Activated CD4-positive, alpha-beta T cell treated with anti-CD3 and anti-CD28 coated beads, Interleukin-2, amount 50 U/mL, for 48 hours (primary cell): ENCODE data around the gene CYP4F12.
A peak's percentile ranks its signal among the peaks of the same experiment; 100 is the strongest.
"Not testable (repeated sequence)": the region's sequence is repeated elsewhere in the genome, so short reads cannot be mapped to it uniquely, and the experiment has no call there.

ENCODE experiments used
- DNase-seq, 2 experiments: peaks; one replicate each; pipeline ENCODE4 v3.0.0-alpha.2; 2020

The CYP4F12 gene

GRCh38 chr19:15650123-15650522, 22.8 kb upstream of the CYP4F12 start:
- not testable (repeated sequence) for DNase-seq

- DNase-seq, result no peak
These were observed 21.1 kb upstream of the CYP4F12 start for GRCh38 chr19:15651791-15652190.

GRCh38 chr19:15652559-15653278, 20.2 kb upstream of the CYP4F12 start:
- DNase-seq, result no peak

DNA sequence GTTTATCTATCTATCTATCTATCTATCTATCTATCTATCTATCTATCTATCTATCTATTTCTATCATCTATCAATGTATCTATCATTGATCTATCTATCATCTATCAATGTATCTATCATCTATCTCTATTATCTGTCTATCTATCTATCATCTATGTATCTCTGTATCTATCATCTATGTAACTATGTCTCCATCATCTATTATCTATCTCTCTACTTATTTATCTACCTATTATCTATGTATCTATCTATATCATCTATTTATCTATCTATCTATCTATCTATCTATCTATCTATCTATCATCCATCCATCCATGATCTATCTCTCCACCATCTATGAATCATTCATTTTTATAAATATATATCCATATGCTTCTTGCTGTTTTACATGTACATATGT, 16.4 kb upstream of the CYP4F12 start:
- DNase-seq, result no peak

- DNase-seq, result no peak
These were observed 9.6 kb upstream of the CYP4F12 start for GRCh38 chr19:15663247-15663646.

GRCh38 chr19:15666186-15666585, 6.7 kb upstream of the CYP4F12 start:
- DNase-seq, result no peak

GRCh38 chr19:15666883-15667282, 6.0 kb upstream of the CYP4F12 start:
- DNase-seq, result no peak

- DNase-seq, result no peak
These were observed 3.4 kb upstream of the CYP4F12 start for GRCh38 chr19:15669440-15669839.

DNA sequence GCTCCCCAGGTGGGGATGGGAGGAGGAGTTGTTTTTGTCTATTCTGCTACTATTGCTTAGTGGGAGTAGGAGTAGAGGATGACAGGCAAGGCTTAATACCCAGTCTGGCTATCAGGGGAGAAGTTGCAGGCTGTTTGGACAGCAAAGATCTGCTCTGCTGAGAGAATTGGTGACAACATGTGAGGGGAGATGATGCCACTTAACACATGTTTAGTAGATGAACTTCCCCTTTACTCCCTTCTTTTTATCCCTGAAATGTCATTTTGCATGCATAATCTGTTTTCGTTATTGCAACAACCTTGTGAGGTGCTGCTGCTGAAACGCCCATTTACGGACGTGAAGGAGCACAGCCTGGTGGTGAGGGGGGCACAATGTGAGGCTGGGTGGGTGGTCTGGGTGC, 3.0 kb upstream of the CYP4F12 start:
- no peak for DNase-seq

- DNase-seq, result no peak
These were observed 1.6 kb upstream of the CYP4F12 start for GRCh38 chr19:15671237-15671821.

GRCh38 chr19:15671891-15672579, 852 bp upstream of the CYP4F12 start:
- no peak for DNase-seq

DNA sequence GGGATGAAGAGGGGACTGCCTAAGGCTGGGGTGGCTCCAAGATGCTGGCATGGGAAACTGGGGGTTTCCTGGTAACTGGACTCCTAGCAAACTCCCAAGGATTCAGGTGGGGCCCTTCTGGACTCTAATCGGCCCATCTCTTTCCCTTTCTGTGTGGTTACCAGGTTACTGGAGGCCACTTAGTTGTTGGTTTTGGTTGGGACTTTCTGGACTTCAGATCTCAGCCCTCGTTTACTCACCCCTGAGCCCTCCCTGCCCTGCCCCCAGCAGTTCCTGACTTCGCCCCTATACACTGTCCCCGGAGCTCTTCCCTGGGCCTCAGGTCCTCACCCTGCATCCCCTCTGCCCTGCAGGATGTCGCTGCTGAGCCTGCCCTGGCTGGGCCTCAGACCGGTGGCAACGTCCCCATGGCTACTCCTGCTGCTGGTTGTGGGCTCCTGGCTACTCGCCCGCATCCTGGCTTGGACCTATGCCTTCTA, 328 bp downstream of the CYP4F12 start:
- no peak for DNase-seq

DNA sequence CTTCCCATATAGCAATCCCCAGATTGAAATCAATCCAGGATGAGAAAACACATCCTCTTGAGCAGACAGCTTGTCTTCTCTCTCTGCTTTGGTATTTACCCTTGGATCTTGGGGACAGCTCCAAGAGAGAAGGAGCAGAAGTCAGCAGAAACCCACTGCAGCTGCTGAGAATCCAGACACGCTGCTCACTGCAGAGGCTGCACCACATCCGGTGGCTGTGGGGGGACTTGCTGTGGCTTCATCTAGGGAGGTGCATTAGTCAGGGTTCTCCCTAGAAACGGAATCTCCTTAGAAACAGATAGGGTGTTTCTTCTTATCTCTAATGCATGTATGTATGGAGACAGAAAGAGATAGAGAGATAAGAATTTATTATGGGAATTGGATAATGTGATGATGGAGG, 2.7 kb downstream of the CYP4F12 start:
- no peak for DNase-seq

- no peak for DNase-seq
These were observed 6.2 kb downstream of the CYP4F12 start for GRCh38 chr19:15679089-15679488.

DNA sequence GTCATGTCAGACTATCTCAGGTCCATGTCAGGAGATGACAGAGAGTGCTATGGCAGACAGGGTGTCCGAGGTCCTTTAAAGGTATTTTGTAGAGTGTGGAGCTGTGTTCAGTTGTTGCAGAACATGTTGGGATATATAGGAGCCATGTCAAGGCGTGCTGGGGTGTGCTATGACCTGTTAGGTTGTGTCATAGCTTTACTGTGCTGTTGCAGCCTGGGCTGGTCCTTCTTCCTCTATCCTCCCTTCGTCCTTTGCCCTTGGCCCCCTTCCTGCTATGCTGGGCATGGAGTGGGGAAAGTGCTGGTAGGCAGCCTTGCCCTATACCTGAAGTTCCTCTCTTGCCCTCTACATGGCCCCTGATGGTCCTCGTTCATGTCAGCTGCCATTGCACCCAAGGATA, 7.0 kb downstream of the CYP4F12 start:
- not testable (repeated sequence) for DNase-seq

GRCh38 chr19:15680478-15681322, 7.8 kb downstream of the CYP4F12 start:
- no peak for DNase-seq

DNA sequence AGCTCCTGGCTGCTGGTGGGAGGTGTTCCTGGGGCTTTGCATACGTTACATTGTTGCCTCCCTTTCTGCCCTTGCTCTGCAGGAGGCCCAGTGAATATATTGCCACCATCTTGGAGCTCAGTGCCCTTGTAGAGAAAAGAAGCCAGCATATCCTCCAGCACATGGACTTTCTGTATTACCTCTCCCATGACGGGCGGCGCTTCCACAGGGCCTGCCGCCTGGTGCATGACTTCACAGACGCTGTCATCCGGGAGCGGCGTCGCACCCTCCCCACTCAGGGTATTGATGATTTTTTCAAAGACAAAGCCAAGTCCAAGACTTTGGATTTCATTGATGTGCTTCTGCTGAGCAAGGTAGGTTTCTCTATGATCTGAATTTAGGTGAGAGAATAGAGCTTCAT, 10.5 kb downstream of the CYP4F12 start:
- DNase-seq, result no peak

DNA sequence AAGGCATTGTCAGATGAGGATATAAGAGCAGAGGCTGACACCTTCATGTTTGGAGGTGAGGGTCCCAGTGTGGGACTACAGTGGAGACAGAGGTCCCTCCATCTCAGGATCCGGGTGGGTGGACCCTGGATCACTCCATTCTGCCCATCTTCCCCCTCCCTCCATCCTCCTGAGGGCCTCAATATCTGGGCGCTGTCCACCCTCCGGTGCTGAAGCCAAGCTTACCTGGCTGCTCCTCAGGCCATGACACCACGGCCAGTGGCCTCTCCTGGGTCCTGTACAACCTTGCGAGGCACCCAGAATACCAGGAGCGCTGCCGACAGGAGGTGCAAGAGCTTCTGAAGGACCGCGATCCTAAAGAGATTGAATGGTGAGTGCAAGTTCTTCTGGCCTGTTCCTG, 11.9 kb downstream of the CYP4F12 start:
- no peak for DNase-seq

DNA sequence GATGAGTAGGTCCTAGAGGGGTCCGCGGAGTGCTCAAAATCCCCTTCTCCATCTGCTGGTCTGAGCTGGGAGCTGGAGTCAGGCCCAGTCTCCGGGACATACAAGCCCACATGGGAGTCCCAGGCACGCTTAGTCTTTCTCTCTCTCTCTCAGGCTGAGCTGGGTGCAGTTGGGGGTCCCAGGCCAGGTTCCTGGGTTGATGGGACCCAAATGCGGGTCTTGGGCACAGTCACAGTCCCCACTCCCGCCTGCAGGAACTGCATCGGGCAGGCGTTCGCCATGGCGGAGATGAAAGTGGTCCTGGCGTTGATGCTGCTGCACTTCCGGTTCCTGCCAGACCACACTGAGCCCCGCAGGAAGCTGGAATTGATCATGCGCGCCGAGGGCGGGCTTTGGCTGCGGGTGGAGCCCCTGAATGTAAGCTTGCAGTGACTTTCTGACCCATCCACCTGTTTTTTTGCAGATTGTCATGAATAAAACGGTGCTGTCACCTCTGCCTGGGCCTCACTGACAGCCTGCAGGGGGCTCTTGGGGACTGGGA, 23.8 kb downstream of the CYP4F12 start:
- no peak for DNase-seq

- DNase-seq, result no peak
These were observed 29.1 kb downstream of the CYP4F12 start for GRCh38 chr19:15701757-15702533.

DNA sequence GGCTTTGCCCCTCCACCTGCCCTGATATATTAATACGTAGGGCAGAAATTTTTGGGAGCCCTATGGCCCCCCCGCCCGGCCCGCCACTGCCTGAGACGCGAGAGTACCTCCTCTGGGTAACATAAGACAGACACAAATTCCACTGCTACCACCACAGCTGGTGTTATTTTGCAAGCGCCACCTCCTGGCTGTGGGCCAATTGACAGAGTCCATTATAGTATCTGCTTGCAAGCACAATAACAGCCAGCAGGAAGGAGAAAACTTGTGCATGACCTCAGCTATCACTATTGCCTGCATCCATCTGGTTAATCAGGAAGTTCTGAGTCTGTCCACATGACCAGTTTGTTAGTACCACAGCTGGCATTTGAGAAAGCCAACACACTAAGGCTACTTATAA, 29.6 kb downstream of the CYP4F12 start:
- DNase-seq, result peak; percentile 19 to 21

GRCh38 chr19:15714638-15715037, 41.8 kb downstream of the CYP4F12 start:
- DNase-seq, result no peak
